B cell (primary cell): ENCODE measurements around the gene MOB1A. TPM values are rescaled to one million over a fixed set of nuclear protein-coding genes. Genes with fewer than 3 reads are reported as not detected.

ENCODE experiments used
- ATAC-seq: fragments of 200-7000 bp; cut with Tn5 transposase; one replicate; pipeline ENCODE4 v1.10.0; 2021; ENCODE audit warnings: low read depth, mild to moderate bottlenecking, moderate number of reproducible peaks, moderate library complexity
- CTCF ChIA-PET: fragments of 350-600 bp; sonication (Branson Sonifier 250); formaldehyde crosslinking; loops from one replicate; lab custom pipeline; 2021; ENCODE audit warnings: antibody characterized with exemption, inconsistent platforms; lab: Charles Lee
- POLR2A ChIA-PET: fragments of 350-600 bp; sonication (Branson Sonifier 250); formaldehyde crosslinking; loops from one replicate; lab custom pipeline; 2021; ENCODE audit warnings: antibody characterized with exemption; lab: Charles Lee
- DNase-seq: peaks from one replicate; pipeline ENCODE4 v3.0.0; 2013
- H2AFZ ChIP-seq: 2 replicates; pipeline ENCODE4 v1.6.1; 2012; ENCODE audit warnings: mild to moderate bottlenecking, low read depth, low read length; ENCODE audit not compliant: insufficient read depth, poor library complexity, severe bottlenecking
- H3K27ac ChIP-seq, 2 donors: 1 replicate in 1 of 2; 2 replicates in 1 of 2; pipeline ENCODE4 v1.5.1; 2012 to 2013; ENCODE audit warnings: low read length in 2 of 2, mild to moderate bottlenecking in 2 of 2, moderate library complexity in 1 of 2
- H3K27me3 ChIP-seq, 4 experiments: fragments of 200-600 bp in 1 of 4; sonication (generic) in 1 of 4; replicated peaks in 1 of 4; 1 replicate in 2 of 4; 2 replicates in 2 of 4; pipeline versions ENCODE4 v1.6.1 to v1.7.0; 2013 to 2016; ENCODE audit warnings: low read length in 3 of 4, mild to moderate bottlenecking in 2 of 4, mixed read lengths in 1 of 4, moderate library complexity in 1 of 4; ENCODE audit not compliant: insufficient read depth in 4 of 4, control insufficient read depth in 3 of 4; ENCODE audit errors: control extremely low read depth in 1 of 4
- H3K36me3 ChIP-seq, 2 experiments: replicated peaks in 1 of 2; 1 replicate in 1 of 2; 2 replicates in 1 of 2; pipeline versions ENCODE4 v1.6.1 to v1.7.1; 2013; ENCODE audit warnings: low read length in 1 of 2; ENCODE audit not compliant: insufficient read depth in 2 of 2, control insufficient read depth in 1 of 2; ENCODE audit errors: control extremely low read depth in 1 of 2, extremely low read depth in 1 of 2
- H3K4me1 ChIP-seq, 2 donors: fragments of 200-600 bp in 1 of 2; sonication (generic) in 1 of 2; 1 replicate in 1 of 2; 2 replicates in 1 of 2; pipeline versions ENCODE4 v1.5.1 to v1.6.1; 2013 to 2017; ENCODE audit warnings: low read length in 2 of 2; ENCODE audit not compliant: control insufficient read depth in 2 of 2, insufficient read depth in 2 of 2
- H3K4me2 ChIP-seq: replicated peaks from 2 replicates; pipeline ENCODE3; 2012; ENCODE audit warnings: mild to moderate bottlenecking, low read depth, low read length; ENCODE audit not compliant: poor library complexity, severe bottlenecking
- H3K4me3 ChIP-seq, 5 experiments: fragments of 200-600 bp in 1 of 5; sonication (generic) in 1 of 5; 1 replicate in 3 of 5; 2 replicates in 2 of 5; pipeline versions ENCODE4 v1.5.1 to v1.7.0; 2011 to 2016; ENCODE audit warnings: low read length in 4 of 5, mild to moderate bottlenecking in 4 of 5, low read depth in 2 of 5, control low read depth in 1 of 5, moderate library complexity in 1 of 5; ENCODE audit not compliant: insufficient read depth in 1 of 5; ENCODE audit errors: control extremely low read depth in 1 of 5, extremely low read depth in 1 of 5
- H3K79me2 ChIP-seq: fragments of 200-600 bp; sonication (generic); one replicate; pipeline ENCODE4 v1.6.0; 2016; ENCODE audit warnings: low read length; ENCODE audit not compliant: control insufficient read depth, insufficient read depth
- H3K9ac ChIP-seq: fragments of 200-600 bp; sonication (generic); 2 replicates; pipeline ENCODE4 v1.6.1; 2017; ENCODE audit warnings: mild to moderate bottlenecking, low read length, moderate library complexity
- H3K9me3 ChIP-seq, 3 donors: one replicate each; pipeline versions ENCODE4 v1.6.1 to v1.7.1; 2013; ENCODE audit warnings: low read length in 2 of 3; ENCODE audit not compliant: control insufficient read depth in 2 of 3, insufficient read depth in 1 of 3; ENCODE audit errors: control extremely low read depth in 1 of 3
- H4K20me1 ChIP-seq: 2 replicates; pipeline ENCODE4 v1.6.0; 2012; ENCODE audit warnings: mild to moderate bottlenecking, low read length; ENCODE audit not compliant: insufficient read depth, control insufficient read depth, poor library complexity, severe bottlenecking
- H3K27ac Mint-ChIP-seq: one replicate; pipeline ENCODE4 v1.8.0; 2021; ENCODE audit warnings: mixed read lengths
- H3K27me3 Mint-ChIP-seq: one replicate; pipeline ENCODE4 v1.8.0; 2021; ENCODE audit warnings: mixed read lengths
- H3K4me1 Mint-ChIP-seq: one replicate; pipeline ENCODE4 v1.8.0; 2021; ENCODE audit warnings: mixed read lengths
- H3K4me3 Mint-ChIP-seq: one replicate; pipeline ENCODE4 v1.8.0; 2021; ENCODE audit warnings: mixed read lengths
- H3K9me3 Mint-ChIP-seq: one replicate; pipeline ENCODE4 v1.8.0; 2022; ENCODE audit warnings: mixed read lengths; ENCODE audit not compliant: insufficient read depth
- EZH2 ChIP-seq: IDR thresholded peaks from 2 replicates; pipeline ENCODE4 v1.6.1; 2012; ENCODE audit warnings: borderline replicate concordance, low read depth, mild to moderate bottlenecking, moderate library complexity, low read length; ENCODE audit not compliant: insufficient read depth, poor library complexity, severe bottlenecking
- WGBS: methylation state at CpG from one replicate; pipeline ENCODE4 v1.1.5; 2013; ENCODE audit warnings: missing lambda C conversion rate; ENCODE audit not compliant: insufficient coverage; 5-methylcytosine and 5-hydroxymethylcytosine counted together
- intact Hi-C: fragments of 100-400 bp; cut with micrococcal nuclease; formaldehyde crosslinking; loops from one replicate; pipeline ENCODE4 v1.10.0; 2022
- polyA plus RNA-seq: library from polyadenylated mRNA; depleted of rRNA; stranded (reverse); fragments of >200 nt; gene quantifications from 2 replicates; pipeline ENCODE4 v1.2.3, GENCODE V29; 2012
- total RNA-seq, 2 donors: library from RNA; stranded (reverse); fragments of 120-200 nt in 1 of 2; gene quantifications; 1 replicate in 1 of 2; 2 replicates in 1 of 2; pipeline versions ENCODE4 v1.2.3 to v1.2.4, GENCODE V29; 2013 to 2022
- TF ChIP-seq, protein P1 (sequence below): fragments of 200-600 bp; IDR thresholded peaks from one replicate; pipeline ENCODE4 v1.8.0; 2022; ENCODE audit warnings: antibody characterized with exemption, mild to moderate bottlenecking

The MOB1A gene
- total and polyA plus RNA-seq, 2 donors (not counting 1 experiment from before 2014, with no cell fraction given), result 43.3 to 219 TPM

GRCh38 chr2:74146929-74147726 is 31.6 kb downstream of the MOB1A start:
- peaks cover 0 to 3% (median 0%) of the 10 kb centered on the region in 3 donors for H3K9me3 ChIP-seq
- POLR2A ChIA-PET, result interaction anchor here (0.5 to 1.0 kb wide), 4 partner anchors 27 to 319 kb away, joined by 3 to 5 read pairs (median 3); partner anchors contain the start of genes MOB1A and STAMBP
- H2AFZ ChIP-seq, result peak overlapping the region; percentile 98
- Mint-ChIP-seq H3K4me1 (peaks cover 5% of the 10 kb centered on the region), H3K27ac (no peak overlapping the region), H3K27me3 (no peaks in the 10 kb centered on the region), H3K4me3 (no peak overlapping the region), H3K9me3 (no peaks in the 10 kb centered on the region)
- peak overlapping the region; percentile 58 to 92 (median 67) for H3K4me3 ChIP-seq
- no peaks in the 10 kb centered on the region for H4K20me1 ChIP-seq
- CTCF ChIA-PET, result interaction anchor here (0.9 to 6.8 kb wide), 17 partner anchors 11 to 383 kb away, joined by 3 to 63 read pairs (median 5); partner anchors contain the start of genes AUP1, HTRA2, MOB1A and STAMBP
- DNase-seq, result no peak
- peak overlapping the region; percentile 89 for H3K9ac ChIP-seq
- intact Hi-C loops, result loop anchor here (1.0 kb wide), 4 partner anchors 27 to 323 kb away; partner anchors contain the start of gene DGUOK
- peak overlapping the region; percentile 99 for H3K4me2 ChIP-seq
- H3K4me1 ChIP-seq, result peaks cover 16 to 20% of the 10 kb centered on the region in 2 donors
- no peaks in the 10 kb centered on the region for H3K27me3 ChIP-seq
- H3K36me3 ChIP-seq, result peaks cover 0 to 17% of the 10 kb centered on the region in 2 experiments
- peak overlapping the region; percentile 38 to 56 for H3K27ac ChIP-seq
- WGBS, result 15% methylated on average over 24 of the region's 29 CpGs
- peaks cover 11% of the 10 kb centered on the region for H3K79me2 ChIP-seq
- ATAC-seq, result no peak
- TF ChIP-seq EZH2, result no peak
- TF ChIP-seq, protein P1, sequence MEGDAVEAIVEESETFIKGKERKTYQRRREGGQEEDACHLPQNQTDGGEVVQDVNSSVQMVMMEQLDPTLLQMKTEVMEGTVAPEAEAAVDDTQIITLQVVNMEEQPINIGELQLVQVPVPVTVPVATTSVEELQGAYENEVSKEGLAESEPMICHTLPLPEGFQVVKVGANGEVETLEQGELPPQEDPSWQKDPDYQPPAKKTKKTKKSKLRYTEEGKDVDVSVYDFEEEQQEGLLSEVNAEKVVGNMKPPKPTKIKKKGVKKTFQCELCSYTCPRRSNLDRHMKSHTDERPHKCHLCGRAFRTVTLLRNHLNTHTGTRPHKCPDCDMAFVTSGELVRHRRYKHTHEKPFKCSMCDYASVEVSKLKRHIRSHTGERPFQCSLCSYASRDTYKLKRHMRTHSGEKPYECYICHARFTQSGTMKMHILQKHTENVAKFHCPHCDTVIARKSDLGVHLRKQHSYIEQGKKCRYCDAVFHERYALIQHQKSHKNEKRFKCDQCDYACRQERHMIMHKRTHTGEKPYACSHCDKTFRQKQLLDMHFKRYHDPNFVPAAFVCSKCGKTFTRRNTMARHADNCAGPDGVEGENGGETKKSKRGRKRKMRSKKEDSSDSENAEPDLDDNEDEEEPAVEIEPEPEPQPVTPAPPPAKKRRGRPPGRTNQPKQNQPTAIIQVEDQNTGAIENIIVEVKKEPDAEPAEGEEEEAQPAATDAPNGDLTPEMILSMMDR, result no peak

DNA sequence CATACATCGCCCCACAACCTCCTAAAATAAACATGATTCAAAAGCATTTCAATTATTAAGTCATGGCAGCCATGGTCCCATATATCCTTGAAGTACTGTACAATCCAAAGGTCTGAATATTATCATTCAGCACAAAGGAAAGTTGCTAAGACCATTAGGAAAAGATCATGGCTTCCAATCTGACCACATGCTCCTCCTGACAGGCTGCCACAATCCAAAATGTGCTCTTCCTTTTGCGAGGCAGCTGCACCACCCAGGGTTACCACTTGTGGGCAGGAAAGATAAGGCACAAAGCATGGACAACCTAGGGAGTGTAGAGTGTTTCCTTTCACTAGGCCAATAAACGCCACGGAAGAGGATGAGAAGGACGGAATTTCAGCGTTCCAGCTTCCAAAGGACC is 36.3 kb downstream of the MOB1A start:
- ChIA-PET CTCF (interaction anchor here (1.1 kb wide), 1 partner anchor 15 kb away, joined by 4 read pairs; no protein-coding TSS in a partner anchor), POLR2A (no interaction called here)
- Histone ChIP-seq H3K27me3 (no peaks in the 10 kb centered on the region), H3K36me3 (peaks cover 0 to 2% of the 10 kb centered on the region in 2 experiments), H3K79me2 (peaks cover 27% of the 10 kb centered on the region), H3K4me1 (peaks cover 10 to 12% of the 10 kb centered on the region in 2 donors), H3K9me3 (peaks cover 0 to under 1% (median 0%) of the 10 kb centered on the region in 3 donors), H4K20me1 (no peaks in the 10 kb centered on the region), H2AFZ (no peak overlapping the region), H3K9ac (no peak overlapping the region), H3K27ac (no peak overlapping the region), H3K4me3 (no peak overlapping the region), H3K4me2 (no peak overlapping the region)
- Mint-ChIP-seq H3K4me3 (no peak overlapping the region), H3K4me1 (peaks cover 2% of the 10 kb centered on the region), H3K9me3 (no peaks in the 10 kb centered on the region), H3K27ac (no peak overlapping the region), H3K27me3 (no peaks in the 10 kb centered on the region)
- DNase-seq, result no peak
- TF ChIP-seq, protein P1, result no peak
- TF ChIP-seq EZH2, result no peak
- ATAC-seq, result no peak
- 89% methylated on average over 6 of the region's 6 CpGs for WGBS
- intact Hi-C loops, result no loop called here
